Kidney epithelial cell (primary cell): ENCODE results near the gene HDAC6. TPM values are rescaled to one million over a fixed set of nuclear protein-coding genes. Genes with fewer than 3 reads are reported as not detected.

ENCODE experiments used
- DNase-seq: peaks from one replicate; pipeline ENCODE4 v3.0.0-alpha.2; 2010; ENCODE audit warnings: low read depth
- H3K27me3 ChIP-seq: 2 replicates; pipeline ENCODE4 v1.6.0; 2011; ENCODE audit warnings: low read length; ENCODE audit not compliant: control insufficient read depth, insufficient read depth
- H3K36me3 ChIP-seq: 2 replicates; pipeline ENCODE4 v1.5.1; 2011; ENCODE audit warnings: low read length; ENCODE audit not compliant: control insufficient read depth, insufficient read depth
- H3K4me3 ChIP-seq: 2 replicates; pipeline ENCODE4 v1.5.1; 2011; ENCODE audit warnings: low read depth, mild to moderate bottlenecking, control low read depth, low read length
- total RNA-seq: library from RNA; depleted of rRNA; stranded (reverse); fragments of >200 nt; gene quantifications from 2 replicates; pipeline ENCODE4 v1.2.3, GENCODE V29; 2015
- TF ChIP-seq, protein P1 (sequence below): IDR thresholded peaks from 2 replicates; pipeline ENCODE4 v1.5.1; 2011; ENCODE audit warnings: mild to moderate bottlenecking, moderate library complexity, low read length, control low read depth, inconsistent platforms; ENCODE audit not compliant: insufficient read depth, poor library complexity, severe bottlenecking

Gene HDAC6
- 52.5 and 62.6 TPM in 2 replicates for total RNA-seq

DNA sequence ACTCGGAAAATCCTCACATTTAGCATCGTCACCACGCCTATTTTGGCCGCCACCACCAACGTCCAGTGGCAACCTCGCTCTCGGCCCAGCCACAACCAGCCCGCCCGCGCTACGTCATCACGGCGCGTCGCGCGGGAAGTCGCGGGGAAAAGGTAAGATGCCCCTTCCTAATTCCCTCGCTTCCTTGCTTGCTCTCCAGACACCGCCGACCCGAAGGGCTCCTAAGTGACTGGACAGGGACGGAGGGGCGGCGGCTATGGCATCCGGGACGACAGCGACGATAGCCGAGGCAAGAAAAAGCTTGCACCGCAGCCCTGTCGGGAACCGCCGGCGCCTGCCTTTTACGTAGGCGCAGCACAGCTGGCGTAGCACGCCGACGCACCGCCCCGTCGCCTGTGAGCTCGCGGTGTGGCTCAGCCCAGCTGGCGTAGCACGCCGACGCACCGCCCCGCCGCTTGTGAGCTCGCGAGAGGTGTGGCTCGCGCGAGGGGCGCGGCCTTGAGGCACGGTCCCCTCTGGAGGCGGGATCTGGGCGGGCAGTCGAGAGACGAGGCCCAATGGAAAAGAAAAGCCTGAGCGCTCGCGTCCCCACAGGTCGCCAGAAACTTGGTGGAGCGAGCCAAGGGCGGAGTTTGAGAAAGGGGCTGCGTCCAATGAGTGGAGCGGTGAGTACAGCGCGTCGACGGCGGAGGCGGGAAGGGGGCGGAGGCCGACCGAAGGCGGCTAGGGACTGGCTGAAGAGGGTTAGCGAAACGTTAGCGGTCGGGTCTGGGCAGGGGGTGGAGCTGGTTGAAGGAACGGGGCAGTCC is at the start of gene HDAC6:
TSS of gene HDAC6 (plus strand) at position 788 of the 809 bp plus-strand sequence. CDS start 626 bp downstream, outside the sequence.
- DNase-seq = peak; percentile 90
- Histone ChIP-seq H3K4me3 (peak within 1 kb of the TSS; percentile 75), H3K36me3 (no peaks in the 10 kb centered on the region), H3K27me3 (no peaks in the 10 kb centered on the region)
- TF ChIP-seq, protein P1, sequence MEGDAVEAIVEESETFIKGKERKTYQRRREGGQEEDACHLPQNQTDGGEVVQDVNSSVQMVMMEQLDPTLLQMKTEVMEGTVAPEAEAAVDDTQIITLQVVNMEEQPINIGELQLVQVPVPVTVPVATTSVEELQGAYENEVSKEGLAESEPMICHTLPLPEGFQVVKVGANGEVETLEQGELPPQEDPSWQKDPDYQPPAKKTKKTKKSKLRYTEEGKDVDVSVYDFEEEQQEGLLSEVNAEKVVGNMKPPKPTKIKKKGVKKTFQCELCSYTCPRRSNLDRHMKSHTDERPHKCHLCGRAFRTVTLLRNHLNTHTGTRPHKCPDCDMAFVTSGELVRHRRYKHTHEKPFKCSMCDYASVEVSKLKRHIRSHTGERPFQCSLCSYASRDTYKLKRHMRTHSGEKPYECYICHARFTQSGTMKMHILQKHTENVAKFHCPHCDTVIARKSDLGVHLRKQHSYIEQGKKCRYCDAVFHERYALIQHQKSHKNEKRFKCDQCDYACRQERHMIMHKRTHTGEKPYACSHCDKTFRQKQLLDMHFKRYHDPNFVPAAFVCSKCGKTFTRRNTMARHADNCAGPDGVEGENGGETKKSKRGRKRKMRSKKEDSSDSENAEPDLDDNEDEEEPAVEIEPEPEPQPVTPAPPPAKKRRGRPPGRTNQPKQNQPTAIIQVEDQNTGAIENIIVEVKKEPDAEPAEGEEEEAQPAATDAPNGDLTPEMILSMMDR = no peak

DNA sequence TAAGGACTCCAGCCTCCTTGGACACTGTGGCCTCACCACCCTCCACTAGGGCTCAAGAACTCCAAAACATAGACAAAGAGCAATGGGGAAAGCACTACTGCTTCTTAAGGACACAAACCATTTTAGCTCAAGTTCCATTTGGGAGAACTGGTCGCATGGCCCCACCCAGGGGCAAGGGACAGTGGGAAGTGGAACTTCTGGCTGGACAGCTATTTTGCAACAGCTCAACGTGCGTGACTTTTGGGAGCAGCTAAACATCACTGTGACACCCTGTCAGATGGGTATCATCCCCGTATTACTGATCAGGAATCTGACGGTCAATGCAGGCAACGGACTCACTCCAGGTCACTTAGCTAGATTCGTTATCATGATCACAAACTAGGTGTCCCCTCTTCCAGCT is 49.4 kb upstream of the HDAC6 start:
- Histone ChIP-seq H3K36me3 (no peaks in the 10 kb centered on the region), H3K27me3 (peaks cover 2% of the 10 kb centered on the region), H3K4me3 (no peak overlapping the region)
- TF ChIP-seq, protein P1 = no peak
- DNase-seq = no peak

DNA sequence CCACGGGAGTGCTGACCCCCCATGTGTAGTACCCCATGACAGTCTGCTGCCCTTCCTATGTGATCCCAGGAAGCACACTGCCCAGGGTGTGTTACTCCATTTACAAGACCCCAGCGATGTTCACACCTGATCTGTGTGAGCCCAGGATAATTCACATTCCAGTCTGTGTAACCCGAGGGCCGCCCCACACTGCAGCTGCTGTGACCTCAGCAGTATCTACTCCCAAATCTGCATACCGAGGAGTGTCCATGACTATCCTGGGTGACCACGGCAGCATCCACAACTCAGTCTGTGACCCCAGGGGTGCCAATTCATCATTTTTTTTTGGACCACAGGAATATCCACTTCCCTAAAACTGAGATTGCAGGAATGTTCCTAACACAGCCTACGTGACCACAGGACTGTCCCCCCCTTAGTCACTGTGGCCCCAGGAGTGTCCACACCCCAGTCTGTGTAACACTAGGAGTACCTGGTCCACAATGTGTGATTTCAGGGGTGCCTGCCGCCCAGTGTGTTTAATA is 48.1 kb upstream of the HDAC6 start:
- no peaks in the 10 kb centered on the region for H3K36me3 ChIP-seq
- peaks cover 2% of the 10 kb centered on the region for H3K27me3 ChIP-seq
- no peak for DNase-seq
- no peak overlapping the region for H3K4me3 ChIP-seq
- TF ChIP-seq, protein P1 = no peak

DNA sequence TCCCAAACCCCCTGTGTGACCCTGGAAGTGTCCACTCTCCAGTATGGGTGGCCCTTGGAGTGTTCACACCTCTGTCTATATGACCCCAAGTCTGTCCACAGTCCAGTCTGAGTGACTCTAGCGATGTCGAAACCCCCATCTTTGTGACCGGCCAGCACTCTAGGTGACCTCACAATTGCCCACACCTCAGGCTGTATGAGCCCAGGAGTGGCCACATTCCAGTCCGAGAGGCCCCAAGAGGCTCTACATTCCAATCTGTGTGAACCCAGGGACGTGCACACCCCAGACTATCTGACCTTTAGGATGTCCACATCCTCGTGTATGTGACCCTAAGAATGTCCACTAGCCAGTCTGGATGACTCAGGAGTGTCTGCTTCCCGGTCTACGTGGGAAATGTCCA is 47.6 kb upstream of the HDAC6 start:
- Histone ChIP-seq H3K4me3 (no peak overlapping the region), H3K36me3 (no peaks in the 10 kb centered on the region), H3K27me3 (peaks cover 2% of the 10 kb centered on the region)
- no peak for DNase-seq
- TF ChIP-seq, protein P1 = no peak

DNA sequence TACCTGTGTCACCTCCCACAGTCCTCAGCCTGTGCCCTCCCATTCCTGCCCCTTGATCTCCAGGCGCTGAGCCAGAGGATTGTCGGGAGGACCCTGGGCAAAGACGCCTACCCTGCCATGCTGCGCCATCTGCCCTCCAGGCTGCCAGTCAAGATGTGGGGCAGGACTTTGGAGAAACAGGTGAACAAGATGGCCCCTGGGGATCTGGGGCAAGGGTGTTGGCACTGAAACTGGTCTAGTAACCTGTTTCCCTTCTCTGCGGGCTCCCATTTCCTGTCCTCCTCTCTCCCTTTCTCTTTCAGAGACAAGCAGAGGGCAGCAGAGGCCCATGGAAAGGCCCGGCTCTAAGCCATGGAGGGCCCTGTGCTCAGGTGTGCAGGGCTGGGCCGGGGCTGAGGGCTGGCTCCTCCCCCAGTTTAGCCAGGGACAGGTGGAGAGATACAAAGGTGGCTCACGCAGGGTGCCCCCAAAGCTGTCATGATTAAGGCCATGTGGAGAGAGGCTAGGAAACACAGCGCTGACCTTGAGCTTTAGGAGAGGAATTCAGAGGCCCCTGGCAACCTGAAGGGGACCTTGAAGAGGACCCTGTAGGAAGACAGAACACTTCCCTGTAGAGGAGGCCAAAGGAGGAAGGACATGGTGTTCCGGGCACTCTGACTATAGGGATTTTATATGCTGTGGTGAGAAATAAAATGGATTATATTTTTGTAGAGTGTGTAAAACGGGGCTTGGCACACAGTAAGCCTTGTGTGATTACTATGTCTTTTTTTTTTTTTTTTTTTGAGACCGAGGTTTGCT is 40.0 kb upstream of the HDAC6 start, which contains the start of gene GLOD5:
TSS of gene GLOD5 (plus strand) at position 74 of the 798 bp plus-strand sequence. CDS start at position 118, 44 bp downstream.
- H3K4me3 ChIP-seq = no peak within 1 kb of the TSS
- no peaks in the 10 kb centered on the region for H3K36me3 ChIP-seq
- DNase-seq = no peak
- H3K27me3 ChIP-seq = no peaks in the 10 kb centered on the region
- TF ChIP-seq, protein P1 = peak; percentile 42
